Activated effector memory CD4-positive, alpha-beta T cell treated with anti-CD3 and anti-CD28 coated beads, Interleukin-2, amount 50 U/mL, for 16 hours (primary cell): ENCODE measurements around the gene EID2.

ENCODE experiments used
- DNase-seq: peaks from one replicate; pipeline ENCODE4 v3.0.0-alpha.2; 2020

The EID2 gene, protein sequence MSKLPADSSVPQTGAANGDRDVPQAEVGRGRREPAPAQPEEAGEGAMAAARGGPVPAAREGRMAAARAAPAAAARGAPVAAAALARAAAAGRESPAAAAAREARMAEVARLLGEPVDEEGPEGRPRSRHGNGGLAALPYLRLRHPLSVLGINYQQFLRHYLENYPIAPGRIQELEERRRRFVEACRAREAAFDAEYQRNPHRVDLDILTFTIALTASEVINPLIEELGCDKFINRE

DNA sequence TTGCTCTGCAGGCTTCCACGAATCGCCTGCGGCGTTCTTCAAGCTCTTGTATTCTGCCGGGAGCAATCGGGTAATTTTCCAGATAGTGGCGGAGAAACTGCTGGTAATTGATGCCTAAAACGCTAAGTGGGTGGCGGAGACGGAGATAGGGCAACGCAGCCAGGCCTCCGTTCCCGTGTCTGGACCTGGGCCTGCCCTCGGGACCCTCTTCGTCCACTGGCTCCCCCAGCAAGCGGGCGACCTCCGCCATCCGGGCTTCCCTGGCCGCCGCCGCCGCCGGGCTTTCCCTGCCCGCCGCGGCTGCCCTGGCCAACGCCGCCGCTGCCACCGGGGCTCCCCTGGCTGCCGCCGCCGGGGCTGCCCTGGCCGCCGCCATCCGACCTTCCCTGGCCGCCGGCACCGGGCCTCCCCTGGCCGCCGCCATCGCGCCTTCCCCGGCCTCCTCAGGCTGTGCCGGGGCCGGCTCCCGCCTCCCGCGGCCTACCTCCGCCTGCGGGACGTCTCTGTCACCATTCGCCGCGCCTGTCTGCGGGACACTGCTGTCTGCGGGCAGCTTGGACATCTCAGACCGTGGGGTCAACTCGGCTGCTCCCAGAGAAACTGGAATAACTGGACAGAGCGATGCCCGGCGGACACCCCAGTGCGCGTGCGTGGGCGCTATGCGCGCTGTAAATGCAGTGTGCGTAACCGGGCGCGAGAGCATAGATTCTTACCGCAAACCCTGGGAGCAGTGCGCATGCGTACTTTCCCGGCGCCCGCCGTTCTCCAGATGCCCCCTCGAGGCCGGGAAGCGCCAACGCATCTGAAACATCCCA lies at the start of gene EID2:
Gene EID2 (minus strand): TSS at position 644 of the 815 bp plus-strand sequence. CDS start 82 bp downstream, at position 562.
- DNase-seq = peak; percentile 97

DNA sequence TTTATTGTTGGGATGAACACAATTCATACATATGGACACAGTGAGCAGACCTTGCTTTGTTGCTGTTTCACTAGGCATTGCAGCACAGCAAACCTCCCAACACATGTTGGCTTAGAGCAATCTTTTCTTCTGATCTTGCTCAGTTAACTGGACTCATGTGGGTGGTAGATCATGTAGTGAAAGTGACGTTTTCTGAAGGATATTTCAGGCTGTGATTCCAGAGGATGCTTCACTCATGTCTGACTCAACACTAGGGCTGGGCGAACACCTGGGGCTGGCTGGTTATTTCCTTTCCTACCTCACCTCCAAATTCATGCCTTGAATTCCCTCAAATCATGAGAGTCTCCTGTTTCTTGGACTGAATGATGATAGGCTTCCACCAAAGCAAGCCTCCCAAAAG lies 48.1 kb upstream of the EID2 start:
- no peak for DNase-seq

DNA sequence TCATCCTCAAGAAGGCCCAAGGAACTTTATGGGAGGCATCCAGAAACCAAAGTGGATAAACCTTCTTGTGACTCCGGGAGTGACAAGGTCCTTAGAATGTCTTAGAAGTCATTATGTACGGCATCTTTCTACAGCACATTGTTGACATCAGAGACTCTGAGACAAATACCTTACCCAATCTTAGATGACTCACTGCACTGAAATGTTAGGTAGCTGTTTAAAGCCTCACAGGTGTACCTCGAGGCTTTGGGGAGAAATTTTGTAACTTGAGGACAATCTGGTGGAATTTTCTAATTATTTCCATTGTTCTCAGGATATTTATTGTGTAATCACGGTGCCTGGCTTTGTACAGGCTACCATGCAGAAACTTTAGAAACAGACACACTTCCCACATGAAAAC lies 47.5 kb upstream of the EID2 start:
- no peak for DNase-seq

DNA sequence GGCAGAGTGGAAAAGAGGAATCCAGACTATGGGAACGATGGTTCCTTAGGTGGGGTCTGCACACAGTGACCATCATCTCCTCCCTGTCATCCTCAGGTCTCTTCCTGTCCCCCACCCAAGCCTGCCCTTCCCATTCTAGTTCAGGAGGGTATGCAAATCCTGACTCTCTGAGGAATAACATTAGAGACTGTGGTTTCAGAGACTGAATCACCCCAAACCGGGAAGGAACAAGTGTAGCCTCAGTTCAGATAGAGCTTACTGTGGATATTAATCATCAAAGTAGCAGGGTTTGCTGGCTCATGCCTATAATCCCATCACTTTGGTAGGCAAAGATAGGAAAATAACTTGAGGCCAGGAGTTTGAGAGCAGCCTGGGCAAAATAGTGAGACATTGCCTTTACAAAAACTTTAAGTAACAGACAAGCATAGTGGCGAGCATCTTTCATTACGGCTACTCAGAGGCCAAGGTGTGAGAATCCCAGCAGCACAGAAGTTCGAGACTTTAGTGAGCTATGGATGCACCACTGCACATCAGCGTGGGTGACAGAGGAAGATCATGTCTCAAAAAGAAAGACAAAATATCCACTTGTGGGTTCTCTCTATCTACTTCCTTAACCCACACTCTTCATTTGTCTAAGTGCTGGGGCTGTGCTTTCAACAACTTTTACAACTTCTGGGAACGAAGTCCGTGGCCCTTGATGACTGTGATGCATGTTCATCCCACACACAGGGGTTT lies 43.1 kb upstream of the EID2 start:
- no peak for DNase-seq

DNA sequence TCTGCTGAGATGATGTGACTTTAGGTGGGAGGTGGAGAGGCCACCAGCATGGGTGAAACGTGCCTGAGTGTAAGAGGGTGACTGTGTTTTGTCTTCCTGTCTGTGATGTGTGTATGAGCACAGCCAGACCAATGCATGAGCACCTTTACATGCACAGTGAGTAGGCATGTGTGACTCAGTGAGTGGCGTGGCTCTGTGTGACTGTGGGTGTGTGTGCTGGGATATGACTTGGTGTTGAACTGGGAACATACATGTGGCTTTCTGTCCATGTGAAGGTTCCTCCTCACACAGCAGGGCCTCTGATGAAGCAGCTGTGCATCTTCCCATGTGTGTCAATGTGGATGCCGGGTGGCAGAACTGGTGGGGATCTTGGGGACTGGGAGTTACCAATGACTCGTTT lies 42.5 kb upstream of the EID2 start:
- no peak for DNase-seq

DNA sequence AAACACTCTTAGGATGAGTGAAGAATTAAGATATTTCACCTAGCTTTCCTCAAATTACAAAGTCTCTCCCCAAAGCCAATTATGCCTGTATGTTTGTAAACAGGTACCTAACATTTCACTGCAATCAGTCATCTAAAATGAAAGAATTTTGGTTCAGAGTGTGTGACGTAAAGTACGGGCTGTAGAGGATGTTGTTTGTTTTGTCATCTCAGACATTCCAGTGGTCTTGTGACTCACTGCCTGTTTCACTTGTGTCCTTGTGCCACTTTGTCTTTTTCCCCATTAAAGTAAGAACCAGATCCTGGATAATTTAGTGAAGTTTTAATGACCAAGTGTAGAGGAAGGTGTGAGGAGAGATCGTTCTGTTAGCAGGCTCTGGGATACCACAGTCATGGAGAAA lies 28.6 kb upstream of the EID2 start:
- no peak for DNase-seq

DNA sequence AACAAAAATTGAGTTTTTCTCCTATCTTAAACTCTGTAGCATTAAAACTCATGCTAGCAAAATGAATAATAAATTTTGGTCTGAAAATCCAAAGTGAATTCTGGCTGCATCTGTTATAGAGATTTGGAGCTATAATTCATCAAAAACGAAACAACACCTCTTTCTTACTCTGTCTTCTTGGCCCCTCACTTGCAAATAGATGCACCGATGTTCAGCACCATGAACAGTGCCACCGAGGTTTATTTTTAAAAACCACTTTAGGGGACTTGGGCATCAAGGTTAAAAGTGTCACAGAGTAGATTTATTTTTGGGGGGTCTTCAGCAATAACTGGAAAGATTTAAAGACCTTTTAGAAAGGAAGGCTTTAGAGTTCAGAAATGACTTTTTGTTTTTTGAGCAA lies 26.1 kb upstream of the EID2 start:
- DNase-seq = no peak

DNA sequence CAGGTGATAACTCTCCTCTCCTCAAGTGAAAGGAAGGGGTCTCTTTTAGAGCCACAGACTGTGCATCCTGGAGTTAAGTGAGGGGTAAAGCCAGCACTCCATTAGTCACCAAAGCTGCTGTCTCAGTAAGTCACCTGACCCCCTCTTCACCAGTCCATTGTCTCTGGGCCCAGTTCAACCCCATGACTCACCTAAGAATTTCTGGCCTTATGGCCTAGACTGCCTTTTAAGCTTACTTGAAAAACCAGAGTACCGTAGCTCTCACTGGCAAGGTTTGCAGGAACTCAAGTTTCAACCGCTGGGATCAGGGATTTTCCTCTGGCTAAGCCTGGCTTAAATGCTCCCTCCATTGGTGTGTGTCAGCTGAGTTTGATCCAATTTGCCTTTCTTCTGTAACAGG lies 23.4 kb upstream of the EID2 start:
- no peak for DNase-seq

DNA sequence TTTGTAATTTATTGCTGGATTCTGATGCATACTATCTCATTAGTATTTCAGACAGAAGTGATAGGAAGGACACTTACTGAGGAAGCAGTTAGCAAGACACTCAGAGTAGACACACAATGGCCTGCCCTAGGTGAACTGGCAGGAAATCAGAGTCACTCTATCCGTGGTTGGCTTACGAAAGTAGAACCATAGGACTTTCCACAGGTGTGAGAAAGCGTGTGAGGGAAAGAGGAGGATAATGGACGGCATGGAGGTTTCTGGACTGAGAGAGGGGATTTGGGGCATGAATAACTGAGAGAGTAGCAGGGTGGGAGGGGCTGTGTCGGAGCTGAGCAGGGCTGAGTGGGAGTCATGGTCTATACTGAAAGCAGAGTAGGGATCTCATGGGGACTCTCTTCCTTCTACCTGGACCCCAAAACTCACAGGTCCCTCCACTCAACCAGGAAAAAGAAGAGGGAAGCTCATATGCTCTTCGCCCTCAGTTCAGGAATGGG lies 18.7 kb upstream of the EID2 start:
- DNase-seq = peak; percentile 67

DNA sequence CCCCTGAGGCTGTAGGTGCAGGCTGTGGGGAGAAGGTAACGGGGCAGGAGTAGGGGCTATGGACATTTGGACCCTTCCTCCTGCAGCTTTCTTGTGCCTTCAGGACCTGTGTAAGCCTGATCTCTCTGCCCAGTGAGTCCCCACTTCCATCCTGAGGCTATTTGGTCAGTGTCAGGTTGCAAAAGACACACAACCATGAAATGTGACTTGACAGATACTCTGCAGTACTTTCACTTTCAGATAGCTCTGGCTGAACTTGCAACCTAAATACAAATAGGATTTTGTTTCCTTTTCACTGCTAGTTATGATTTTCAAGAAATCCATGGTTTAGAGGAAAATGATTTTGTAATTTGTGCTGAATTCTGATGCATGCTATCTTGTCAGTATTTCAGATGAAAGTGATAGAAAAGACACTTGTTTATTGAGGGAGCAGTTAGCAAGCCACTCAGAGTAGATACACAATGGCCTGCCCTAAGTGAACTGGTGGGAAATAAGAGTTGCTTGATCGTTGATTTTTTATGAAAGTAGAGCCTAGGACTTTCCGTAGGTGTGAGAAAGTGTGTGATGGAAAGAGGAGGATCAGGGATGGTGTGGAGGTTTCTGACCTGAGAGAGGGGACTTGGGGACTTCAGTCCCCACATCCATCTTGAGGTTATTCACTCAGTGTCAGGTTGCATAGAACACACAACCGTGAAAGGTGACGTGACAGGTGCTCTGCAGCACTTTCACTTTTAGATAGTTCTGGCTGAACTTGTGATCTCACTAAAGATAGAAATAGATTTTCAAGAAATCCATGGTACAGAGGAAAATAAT lies 18.1 kb upstream of the EID2 start:
- no peak for DNase-seq

DNA sequence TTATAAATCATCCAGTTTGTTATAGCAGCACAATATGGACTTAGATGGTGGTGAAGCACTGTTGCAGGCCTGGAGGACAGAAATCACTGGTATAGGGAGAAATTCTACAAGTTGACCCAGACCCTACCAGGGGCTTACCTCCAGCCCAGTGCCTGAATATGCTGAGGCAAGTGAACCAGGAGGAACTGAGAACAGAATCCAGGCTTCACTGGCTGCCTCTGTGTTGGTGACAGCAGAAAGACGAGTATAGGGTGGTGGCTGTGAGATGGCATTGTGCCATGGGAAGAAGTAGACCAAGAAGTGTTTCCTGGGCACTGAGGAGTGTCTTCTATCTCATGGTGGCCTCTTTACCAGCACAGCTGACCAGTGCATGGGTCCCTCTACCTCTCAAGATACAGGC lies 15.9 kb upstream of the EID2 start:
- DNase-seq = no peak

DNA sequence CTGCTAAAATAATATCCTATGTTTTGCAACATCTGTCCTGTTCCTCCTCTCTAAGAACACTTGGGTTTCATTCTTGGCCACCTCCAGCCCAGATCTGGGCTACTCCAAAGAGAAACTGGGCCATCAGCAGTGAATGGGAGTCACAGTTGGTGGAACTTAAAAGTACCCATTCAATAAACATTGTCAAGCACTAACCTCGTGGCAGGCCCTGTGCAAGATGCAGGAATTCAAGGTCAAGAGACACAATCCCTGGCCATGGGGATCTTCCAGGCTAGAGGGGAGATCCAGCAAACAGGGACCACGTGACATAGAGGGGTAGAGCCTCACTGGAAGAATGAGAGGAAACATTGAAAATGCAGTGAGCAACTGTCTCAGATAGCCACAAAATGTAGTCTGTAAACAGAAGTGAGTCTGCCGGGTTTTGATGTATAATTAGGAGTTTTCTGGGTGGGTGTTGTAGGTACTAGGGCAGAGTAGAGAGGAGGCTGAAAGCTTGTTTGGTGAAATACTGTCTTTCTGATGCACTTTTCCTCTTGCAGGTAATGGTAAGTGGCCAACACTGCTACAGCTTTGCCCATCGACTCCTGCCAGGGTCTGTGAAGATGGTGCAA lies 14.8 kb upstream of the EID2 start:
- DNase-seq = no peak

DNA sequence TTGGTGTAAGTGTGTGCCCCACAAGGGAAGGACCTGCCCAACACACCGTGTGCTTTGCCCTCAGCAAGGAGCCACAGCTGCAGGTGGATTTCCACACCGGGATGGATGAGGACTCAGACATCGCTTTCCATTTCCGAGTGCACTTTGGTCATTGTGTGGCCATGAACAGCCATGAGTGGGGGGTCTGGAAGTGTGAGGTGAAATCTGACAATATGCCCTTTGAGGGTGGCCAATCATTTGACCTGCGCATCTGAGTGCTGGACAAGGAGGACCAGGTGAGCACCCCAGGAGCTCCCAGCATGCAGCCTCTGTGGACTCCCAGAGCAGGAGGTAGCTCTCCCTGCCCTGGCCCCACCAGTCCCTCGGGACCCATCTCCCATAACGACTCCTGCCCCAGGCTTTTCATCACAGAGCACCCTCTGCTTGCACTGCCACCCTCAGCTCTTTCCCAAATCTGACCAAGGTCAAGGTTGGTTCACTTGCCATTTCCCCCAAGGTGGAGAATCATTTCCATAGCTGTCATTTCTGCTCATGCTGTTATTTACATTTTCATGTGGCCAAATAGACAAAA lies 13.2 kb upstream of the EID2 start:
- DNase-seq = no peak

DNA sequence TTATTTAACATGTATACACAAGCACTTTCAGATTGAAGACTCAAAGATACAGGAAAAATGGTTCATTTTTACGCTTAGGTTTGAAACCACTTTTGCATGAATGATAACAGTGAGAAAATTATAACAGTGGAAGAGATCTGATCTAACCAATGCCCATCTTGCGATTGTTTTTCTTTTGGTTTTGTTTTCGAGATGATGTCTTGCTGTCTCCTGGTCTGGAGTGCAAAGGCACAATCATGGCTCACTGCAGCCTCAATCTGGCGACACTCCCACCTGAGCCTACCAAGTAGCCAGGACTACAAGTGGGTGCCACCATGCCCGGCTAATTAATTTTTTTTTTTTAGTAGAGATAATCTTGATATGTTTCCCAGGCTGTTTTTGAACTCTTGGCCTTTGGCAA lies 10.2 kb upstream of the EID2 start:
- no peak for DNase-seq

DNA sequence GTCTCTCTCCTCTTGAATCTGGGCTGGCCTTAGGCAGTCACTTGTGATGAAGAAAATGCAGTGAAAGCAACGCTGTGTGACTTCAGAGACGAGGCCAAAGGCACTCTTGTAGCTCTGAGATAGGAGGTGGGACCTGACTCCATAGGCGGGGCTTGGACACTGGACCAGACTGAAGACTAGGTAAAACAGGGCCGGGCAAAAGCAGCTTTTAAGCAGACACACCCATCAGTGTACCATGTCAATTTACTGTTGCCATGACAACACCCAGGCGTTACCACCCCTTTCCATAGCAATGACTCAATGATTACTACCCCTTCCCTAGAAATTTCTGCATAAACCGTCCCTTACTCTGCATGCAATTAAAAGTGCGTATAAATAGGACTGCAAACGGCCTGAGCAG lies 6.6 kb upstream of the EID2 start:
- no peak for DNase-seq

DNA sequence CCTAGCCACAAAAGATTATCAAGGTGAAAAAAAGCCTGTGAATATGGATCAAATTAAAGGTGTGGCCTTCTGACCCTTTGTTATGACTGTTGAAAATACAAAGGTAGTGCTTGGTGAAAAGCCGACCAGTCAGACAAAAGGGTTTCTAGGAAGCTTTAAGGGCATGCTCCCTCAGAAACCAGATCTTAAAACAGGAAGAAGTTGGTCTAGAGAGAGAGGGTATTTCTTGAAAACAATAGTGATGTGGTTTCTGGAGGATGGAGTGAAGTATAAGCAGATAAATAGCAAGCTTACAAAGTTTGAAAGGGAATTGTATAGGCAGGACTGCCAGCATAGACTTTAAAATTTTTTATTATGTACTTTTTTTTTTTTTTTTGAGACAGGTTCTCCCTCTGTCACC lies 5.0 kb upstream of the EID2 start:
- DNase-seq = no peak

DNA sequence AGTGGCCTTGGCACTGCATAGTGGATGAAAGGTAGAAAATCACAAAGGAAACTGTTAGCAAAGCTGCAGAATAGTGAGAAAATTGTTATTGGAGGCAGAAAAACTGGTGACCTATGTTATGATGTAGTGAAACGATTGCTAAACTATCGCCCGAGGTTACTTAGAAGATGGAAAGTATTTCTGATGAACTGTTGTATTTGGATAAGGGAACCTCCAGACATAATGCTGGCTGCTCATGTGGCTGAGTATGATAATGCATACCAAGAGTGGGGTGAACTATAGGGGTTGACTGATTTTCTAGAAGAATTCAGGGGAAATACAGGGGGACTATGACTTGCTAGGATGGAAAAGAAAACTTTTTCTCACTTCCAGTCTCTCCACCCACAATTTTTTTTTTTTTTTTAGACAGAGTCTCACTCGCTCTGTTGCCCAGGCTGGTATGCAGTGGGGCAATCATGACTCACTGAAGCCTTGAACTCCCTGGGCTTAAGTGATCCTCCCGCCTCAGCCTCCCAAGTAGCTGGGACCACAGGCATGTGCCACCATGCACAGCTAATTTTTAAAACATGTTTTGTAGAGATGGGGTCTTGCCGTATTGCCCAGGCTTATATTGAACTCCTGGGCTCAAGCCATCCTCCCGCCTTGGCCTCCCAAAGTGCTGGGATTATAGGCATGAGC lies 4.4 kb upstream of the EID2 start:
- DNase-seq = no peak

DNA sequence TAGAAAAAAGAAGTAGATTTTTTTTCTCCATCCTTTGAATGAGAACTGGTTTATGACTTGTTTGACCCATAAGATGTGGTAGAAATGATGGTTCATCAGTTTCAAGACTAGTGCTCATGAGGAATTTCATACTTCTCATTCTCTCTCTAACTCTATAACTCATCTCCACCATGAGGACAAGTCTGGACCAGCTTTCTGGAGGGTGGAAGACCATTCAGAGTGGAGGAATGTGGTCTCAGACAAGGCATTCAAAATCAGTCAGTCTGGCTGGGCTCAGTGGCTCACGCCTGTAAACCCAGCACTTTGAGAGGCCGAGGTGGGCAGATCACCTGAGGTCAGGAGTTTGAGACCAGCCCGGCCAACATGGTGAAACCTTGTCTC lies 3.5 kb upstream of the EID2 start:
- no peak for DNase-seq

DNA sequence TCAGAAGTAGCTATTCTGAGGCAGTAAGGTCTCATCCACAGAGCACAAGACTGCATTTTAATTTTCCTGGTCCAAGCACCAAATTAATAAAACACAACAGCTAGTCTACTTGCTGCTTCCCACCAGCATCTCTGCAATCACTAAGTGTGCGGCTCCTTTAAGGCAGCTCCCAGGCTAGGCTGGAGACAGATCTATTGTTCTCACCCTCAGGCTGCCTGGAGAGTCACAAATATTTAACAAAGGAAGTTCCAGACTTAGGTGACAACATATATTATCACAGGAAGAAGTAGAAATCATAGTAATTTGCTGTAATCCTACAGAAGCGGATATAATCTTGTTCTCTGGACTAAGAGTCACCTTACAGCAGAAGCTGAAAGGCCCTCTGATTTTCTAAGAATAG lies 2.2 kb upstream of the EID2 start:
- DNase-seq = no peak

DNA sequence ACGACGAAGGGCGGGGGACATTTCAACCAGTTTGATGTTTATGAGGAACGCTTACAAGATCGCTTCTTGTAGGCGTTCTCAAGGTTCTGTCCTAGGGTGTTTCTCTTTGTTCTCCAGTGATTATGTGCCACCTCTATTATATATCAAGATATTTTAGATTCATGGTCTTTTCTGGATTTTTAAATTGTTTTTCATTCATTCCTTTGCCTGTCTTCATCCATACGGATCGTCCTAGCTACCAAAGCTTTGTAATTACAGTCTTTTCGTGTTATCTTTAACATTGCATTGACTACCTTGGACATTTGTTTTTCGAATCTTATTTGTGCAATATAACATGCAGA lies 342 bp upstream of the EID2 start:
- DNase-seq = no peak

DNA sequence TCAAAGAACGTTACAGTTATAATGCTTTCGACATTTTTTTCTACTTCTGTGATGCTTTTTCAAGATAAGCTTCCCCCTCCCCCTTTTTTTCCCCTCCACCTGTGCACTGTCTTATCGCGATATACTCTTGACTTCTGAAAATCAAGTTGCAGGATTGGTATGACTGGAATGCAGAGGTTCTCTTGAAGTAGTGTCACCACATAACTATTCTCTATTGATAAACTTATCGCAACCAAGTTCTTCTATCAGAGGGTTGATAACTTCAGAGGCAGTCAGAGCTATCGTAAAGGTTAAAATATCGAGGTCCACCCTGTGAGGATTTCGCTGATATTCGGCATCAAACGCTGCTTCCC lies 820 bp downstream of the EID2 start:
- DNase-seq = no peak

DNA sequence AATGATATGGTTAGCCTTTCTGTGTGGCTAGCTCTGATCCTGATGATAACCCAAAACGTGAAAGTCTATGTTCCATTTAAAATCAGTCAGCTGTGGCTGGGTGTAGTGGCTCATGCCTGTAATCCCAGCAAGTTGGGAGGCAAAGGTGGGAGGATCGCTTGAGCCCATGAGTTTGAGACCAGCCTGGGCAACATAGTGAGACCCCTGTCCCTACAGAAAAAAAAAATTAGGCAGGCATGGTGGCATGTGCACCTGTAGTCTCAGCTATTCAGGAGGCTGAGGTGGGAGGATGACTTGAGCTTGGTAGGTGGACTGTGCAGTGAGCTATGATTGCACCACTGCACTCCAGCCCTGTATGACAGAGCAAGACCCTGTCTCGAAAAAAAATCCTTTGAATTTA lies 6.2 kb downstream of the EID2 start:
- DNase-seq = no peak
